ENCODE data around the gene DCAF11.

- TF ChIP-seq MAFK (conservative IDR thresholded peaks at IDR 0.05 in 1 of 2, IDR thresholded peaks at IDR 0.05 in 1 of 2; ENCODE audit: low read length in 2 of 2): no peak
- TF ChIP-seq MAZ (IDR thresholded peaks at IDR 0.05; ENCODE audit: borderline replicate concordance, low read depth, low read length): no peak
- no peak for TF ChIP-seq MAZ (CRISPR knock-in tag; IDR thresholded peaks at IDR 0.05; ENCODE audit: low read depth)
- no peak for TF ChIP-seq ZNF138 (CRISPR knock-in tag; IDR thresholded peaks at IDR 0.05; ENCODE audit: low read depth)
- no peak for TF ChIP-seq ZFP1 (CRISPR knock-in tag; IDR thresholded peaks at IDR 0.05)
- no peak for TF ChIP-seq RFX5 (IDR thresholded peaks at IDR 0.05; ENCODE audit: low read depth, low read length)
- TF ChIP-seq HMG20A (CRISPR knock-in tag; IDR thresholded peaks at IDR 0.05; ENCODE audit: borderline replicate concordance): no peak
- TF ChIP-seq ZNF343 (CRISPR knock-in tag; IDR thresholded peaks at IDR 0.05): no peak
- TF ChIP-seq CHD2 (IDR thresholded peaks at IDR 0.05; ENCODE audit: low read depth, low read length): no peak
- TF ChIP-seq HMGXB4 (CRISPR knock-in tag; IDR thresholded peaks at IDR 0.05; ENCODE audit: borderline replicate concordance in 1 of 2, low read depth in 1 of 2): no peak
- TF ChIP-seq ZNF670 (CRISPR knock-in tag; IDR thresholded peaks at IDR 0.05; ENCODE audit: borderline replicate concordance): no peak
- TF ChIP-seq ZSCAN20 (CRISPR knock-in tag; IDR thresholded peaks at IDR 0.05; ENCODE audit: borderline replicate concordance): no peak
- TF ChIP-seq ZBTB33 (CRISPR knock-in tag; IDR thresholded peaks at IDR 0.05): no peak
Observed at GRCh38 chr14:24085215-24085614, 29.4 kb upstream of the DCAF11 start.
